Liver (tissue), 9 donors: Measurements from ENCODE around the gene KCNIP1. TPM values are rescaled to one million over a fixed set of nuclear protein-coding genes. Genes with fewer than 3 reads are reported as not detected.

Experiments
- DNase-seq: peaks from one replicate; pipeline ENCODE4 v3.0.0-alpha.2; 2017; ENCODE audit warnings: low spot score
- H3K27ac ChIP-seq, 2 donors: one replicate each; pipeline ENCODE4 v1.7.0; 2013; ENCODE audit warnings: inconsistent platforms in 2 of 2, low read length in 2 of 2, control low read depth in 1 of 2, low read depth in 1 of 2, mild to moderate bottlenecking in 1 of 2
- H3K27me3 ChIP-seq, 4 donors: one replicate each; pipeline versions ENCODE4 v1.6.1 to v1.7.0; 2013; ENCODE audit warnings: low read length in 3 of 4, inconsistent platforms in 1 of 4, mild to moderate bottlenecking in 1 of 4, moderate library complexity in 1 of 4; ENCODE audit not compliant: control insufficient read depth in 4 of 4, insufficient read depth in 4 of 4
- H3K36me3 ChIP-seq, 4 donors: one replicate each; pipeline versions ENCODE4 v1.6.1 to v1.7.0; 2013; ENCODE audit warnings: low read length in 3 of 4, mild to moderate bottlenecking in 3 of 4, low read depth in 1 of 4, moderate library complexity in 1 of 4; ENCODE audit not compliant: control insufficient read depth in 4 of 4, insufficient read depth in 3 of 4
- H3K4me1 ChIP-seq, 4 donors: one replicate each; pipeline versions ENCODE4 v1.6.1 to v1.7.0; 2013; ENCODE audit warnings: low read length in 3 of 4, mild to moderate bottlenecking in 3 of 4, moderate library complexity in 1 of 4; ENCODE audit not compliant: control insufficient read depth in 4 of 4, insufficient read depth in 4 of 4
- H3K4me3 ChIP-seq, 3 donors: one replicate each; pipeline versions ENCODE4 v1.6.1 to v1.7.0; 2013; ENCODE audit warnings: low read length in 3 of 3, control low read depth in 1 of 3, low read depth in 1 of 3, mild to moderate bottlenecking in 1 of 3
- H3K9ac ChIP-seq, 2 donors: one replicate each; pipeline ENCODE4 v1.7.0; 2013; ENCODE audit warnings: low read length in 2 of 2, mild to moderate bottlenecking in 2 of 2, moderate library complexity in 2 of 2, control low read depth in 1 of 2, low read depth in 1 of 2
- H3K9me3 ChIP-seq, 4 donors: one replicate each; pipeline versions ENCODE4 v1.6.1 to v1.7.0; 2013; ENCODE audit warnings: low read length in 3 of 4; ENCODE audit not compliant: control insufficient read depth in 4 of 4
- ATF3 ChIP-seq: IDR thresholded peaks from 2 replicates; pipeline ENCODE4 v1.6.1; 2016; ENCODE audit warnings: antibody characterized with exemption
- CTCF ChIP-seq: fragments of 150-350 bp; IDR thresholded peaks from 2 replicates; pipeline ENCODE4 v1.5.1; 2017; ENCODE audit warnings: improper control_type of control experiment, low read depth, low read length; ENCODE audit not compliant: missing input control
- EGR1 ChIP-seq, 2 donors: IDR thresholded peaks; 2 replicates each; pipeline ENCODE4 v1.6.1; 2016 to 2018; ENCODE audit warnings: antibody characterized with exemption in 2 of 2, low read depth in 2 of 2
- FOXA1 ChIP-seq: IDR thresholded peaks from 2 replicates; pipeline ENCODE4 v1.6.1; 2016; ENCODE audit warnings: antibody characterized with exemption
- GABPA ChIP-seq, 2 donors: IDR thresholded peaks in 1 of 2; conservative IDR thresholded peaks in 1 of 2; 2 replicates each; pipeline ENCODE4 v1.6.1; 2016; ENCODE audit warnings: antibody characterized with exemption in 2 of 2, mild to moderate bottlenecking in 1 of 2, moderate library complexity in 1 of 2
- HNF4A ChIP-seq, 2 donors: conservative IDR thresholded peaks; 2 replicates each; pipeline ENCODE4 v1.6.1; 2016; ENCODE audit warnings: antibody characterized with exemption in 2 of 2, mild to moderate bottlenecking in 2 of 2
- HNF4G ChIP-seq: IDR thresholded peaks from 2 replicates; pipeline ENCODE4 v1.6.1; 2016; ENCODE audit warnings: antibody characterized with exemption
- JUND ChIP-seq, 2 donors: IDR thresholded peaks; 2 replicates each; pipeline ENCODE4 v1.6.1; 2016; ENCODE audit warnings: antibody characterized with exemption in 2 of 2
- MAX ChIP-seq: IDR thresholded peaks from 2 replicates; pipeline ENCODE4 v1.6.1; 2016; ENCODE audit warnings: antibody characterized with exemption
- NR2F2 ChIP-seq: IDR thresholded peaks from 2 replicates; pipeline ENCODE4 v1.6.1; 2016; ENCODE audit warnings: antibody characterized with exemption
- RAD21 ChIP-seq, 2 donors: IDR thresholded peaks; 2 replicates each; pipeline ENCODE4 v1.6.1; 2016; ENCODE audit warnings: antibody characterized with exemption in 2 of 2, mild to moderate bottlenecking in 2 of 2
- REST ChIP-seq: IDR thresholded peaks from 2 replicates; pipeline ENCODE4 v1.6.1; 2016; ENCODE audit warnings: antibody characterized with exemption, mild to moderate bottlenecking
- RXRA ChIP-seq, 2 donors: IDR thresholded peaks; 2 replicates each; pipeline ENCODE4 v1.6.1; 2017 to 2018; ENCODE audit warnings: antibody characterized with exemption in 2 of 2, mild to moderate bottlenecking in 1 of 2
- SP1 ChIP-seq: IDR thresholded peaks from 2 replicates; pipeline ENCODE4 v1.6.1; 2018; ENCODE audit warnings: antibody characterized with exemption, mild to moderate bottlenecking
- TAF1 ChIP-seq: conservative IDR thresholded peaks from 2 replicates; pipeline ENCODE4 v1.6.1; 2016; ENCODE audit warnings: antibody characterized with exemption, mild to moderate bottlenecking
- YY1 ChIP-seq: IDR thresholded peaks from 2 replicates; pipeline ENCODE4 v1.6.1; 2016; ENCODE audit warnings: antibody characterized with exemption, mild to moderate bottlenecking
- ZBTB33 ChIP-seq: IDR thresholded peaks from 2 replicates; pipeline ENCODE4 v1.6.1; 2016; ENCODE audit warnings: antibody characterized with exemption
- WGBS: extraction: QIAGEN DNeasy Blood & Tissue Kit; methylation state at CpG from one replicate; pipeline ENCODE4 v1.1.7; 2013; 5-methylcytosine and 5-hydroxymethylcytosine counted together
- polyA plus RNA-seq, 2 donors: library from polyadenylated mRNA; stranded (reverse) in 1 of 2; unstranded in 1 of 2; fragments of 200-250 nt in 1 of 2; fragments of >200 nt in 1 of 2; fragmentation: Nextera tagmentation in 1 of 2; extraction: Ambion mirVana in 1 of 2; gene quantifications; one replicate each; pipeline versions ENCODE4 v1.2.1 to v1.2.3, GENCODE V29; 2013 to 2015
- total RNA-seq, 2 donors: library from RNA; depleted of rRNA; stranded (reverse); fragments of >200 nt; gene quantifications; one replicate each; pipeline ENCODE4 v1.2.3, GENCODE V29; 2014
- donor health status: healthy.
- donor health status: healthy.
- donor health status: healthy.
- donor health status: healthy.
- donor health status: healthy.

The KCNIP1 gene
- total and polyA plus RNA-seq, 4 donors: 0.08 to 0.23 TPM; not detected in 2

- no peaks in the 10 kb centered on the region for H3K36me3 ChIP-seq
- H3K27ac ChIP-seq: no peak overlapping the region
- WGBS: 74% methylated on average over 7 of the region's 7 CpGs
- no peak for DNase-seq
- no peak overlapping the region for H3K4me3 ChIP-seq
- no peak overlapping the region for H3K9ac ChIP-seq
- peaks cover 0 to 12% (median 0%) of the 10 kb centered on the region in 4 donors for H3K27me3 ChIP-seq
- H3K4me1 ChIP-seq: peaks cover 0 to 13% (median 4%) of the 10 kb centered on the region in 4 donors
- no peaks in the 10 kb centered on the region for H3K9me3 ChIP-seq
- TF ChIP-seq ATF3 (no peak), MAX (no peak), HNF4G (no peak), YY1 (no peak), RAD21 (IDR thresholded peaks at IDR 0.05) (no peak), FOXA1 (no peak), ZBTB33 (no peak), JUND (IDR thresholded peaks at IDR 0.05) (no peak), TAF1 (no peak), GABPA (IDR thresholded peaks at IDR 0.05 in 1 of 2, conservative IDR thresholded peaks at IDR 0.05 in 1 of 2) (no peak), REST (no peak), SP1 (no peak), RXRA (IDR thresholded peaks at IDR 0.05) (no peak), NR2F2 (no peak), HNF4A (conservative IDR thresholded peaks at IDR 0.05) (no peak), CTCF (no peak), EGR1 (IDR thresholded peaks at IDR 0.05; ENCODE audit: low read depth in 2 of 2) (no peak)
Observed at GRCh38 chr5:170629566-170630175, 125.9 kb downstream of the KCNIP1 start.
